Testis (tissue), 2 donors: Measurements from ENCODE around the gene ISYNA1.

Experiments
- POLR2A ChIP-seq: fragments of 450-650 bp; IDR thresholded peaks from one replicate; pipeline ENCODE4 v1.6.1; 2017; ENCODE audit warnings: antibody characterized with exemption, mild to moderate bottlenecking, moderate library complexity
- TF ChIP-seq, protein P1 (sequence below), 3 experiments: fragments of 450-650 bp in 2 of 3; fragments of 200-600 bp in 1 of 3; sonication (generic) in 1 of 3; IDR thresholded peaks; one replicate each; pipeline ENCODE4 v1.5.1; 2016 to 2019; ENCODE audit warnings: antibody characterized with exemption in 3 of 3, mild to moderate bottlenecking in 2 of 3, moderate library complexity in 1 of 3

- TF ChIP-seq, protein P1, sequence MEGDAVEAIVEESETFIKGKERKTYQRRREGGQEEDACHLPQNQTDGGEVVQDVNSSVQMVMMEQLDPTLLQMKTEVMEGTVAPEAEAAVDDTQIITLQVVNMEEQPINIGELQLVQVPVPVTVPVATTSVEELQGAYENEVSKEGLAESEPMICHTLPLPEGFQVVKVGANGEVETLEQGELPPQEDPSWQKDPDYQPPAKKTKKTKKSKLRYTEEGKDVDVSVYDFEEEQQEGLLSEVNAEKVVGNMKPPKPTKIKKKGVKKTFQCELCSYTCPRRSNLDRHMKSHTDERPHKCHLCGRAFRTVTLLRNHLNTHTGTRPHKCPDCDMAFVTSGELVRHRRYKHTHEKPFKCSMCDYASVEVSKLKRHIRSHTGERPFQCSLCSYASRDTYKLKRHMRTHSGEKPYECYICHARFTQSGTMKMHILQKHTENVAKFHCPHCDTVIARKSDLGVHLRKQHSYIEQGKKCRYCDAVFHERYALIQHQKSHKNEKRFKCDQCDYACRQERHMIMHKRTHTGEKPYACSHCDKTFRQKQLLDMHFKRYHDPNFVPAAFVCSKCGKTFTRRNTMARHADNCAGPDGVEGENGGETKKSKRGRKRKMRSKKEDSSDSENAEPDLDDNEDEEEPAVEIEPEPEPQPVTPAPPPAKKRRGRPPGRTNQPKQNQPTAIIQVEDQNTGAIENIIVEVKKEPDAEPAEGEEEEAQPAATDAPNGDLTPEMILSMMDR (IDR thresholded peaks at IDR 0.05): no peak
- no peak for TF ChIP-seq POLR2A
Observed at GRCh38 chr19:18437491-18438330, at the start of gene ISYNA1.
